ENCODE data around the gene COPB2.

GRCh38 chr3:139346771-139347170 is 42.7 kb downstream of the COPB2 start:
- TF ChIP-seq POLR2A (IDR thresholded peaks at IDR 0.05) (no peak), CTCF (IDR thresholded peaks at IDR 0.05) (no peak)
